ENCODE measurements around the gene KLC3. TPM values are rescaled to one million over a fixed set of nuclear protein-coding genes. Genes with fewer than 3 reads are reported as not detected.

Gene KLC3
- total RNA-seq, 1 experiment from 2014 or later: 4.8 TPM

DNA sequence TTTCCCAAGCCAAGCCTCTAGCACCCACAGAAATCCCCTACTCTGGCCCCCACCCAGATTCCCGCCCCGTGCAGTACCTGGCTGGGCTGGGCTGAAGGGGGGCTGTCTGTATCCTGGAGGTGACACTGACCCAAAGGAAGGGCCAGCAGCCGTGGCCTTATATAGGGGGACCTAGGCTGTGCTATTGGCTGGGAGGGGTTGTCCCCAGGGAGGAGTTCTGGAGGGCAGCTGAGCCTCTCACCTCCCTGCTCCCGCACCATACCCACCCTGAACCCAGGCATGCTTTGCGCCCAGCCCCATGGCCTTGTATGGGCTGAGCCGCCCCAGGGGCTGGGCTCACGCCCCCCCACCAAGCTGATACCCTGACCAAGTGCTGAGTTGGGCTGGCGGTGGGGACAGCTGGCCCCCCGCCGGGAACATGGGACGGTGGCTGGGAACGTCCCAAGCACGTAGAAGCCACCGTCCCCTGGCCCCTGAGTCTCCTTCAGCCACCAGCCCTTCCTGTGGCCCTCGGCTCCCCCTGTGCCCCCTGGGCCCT, 17.7 kb upstream of the KLC3 start, which contains the start of gene CKM:
CKM (minus strand) TSS at position 132 of the 538 bp plus-strand sequence. CDS start 3,162 bp downstream, outside the sequence.
- Histone ChIP-seq H4K20me1 (ENCODE audit: control insufficient read depth, insufficient read depth, insufficient read length) (no peaks in the 10 kb centered on the region), H3K18ac (ENCODE audit: insufficient read length, low read depth, low read length) (peak within 1 kb of the TSS; percentile 13), H2AFZ (ENCODE audit: low read length) (no peak within 1 kb of the TSS), H3K9ac (ENCODE audit: extremely low read depth, insufficient read length, low read length) (no peak within 1 kb of the TSS), H3K14ac (ENCODE audit: insufficient read depth, low read length) (peak within 1 kb of the TSS; percentile 1; the same call in 1 of the 2 replicates), H3K56ac (ENCODE audit: insufficient read length, low read depth, low read length) (no peak within 1 kb of the TSS), H3T11ph (ENCODE audit: low read length) (no peak within 1 kb of the TSS), H3K27ac (ENCODE audit: insufficient read length, low read depth, low read length) (no peak within 1 kb of the TSS), H3K4me2 (ENCODE audit: insufficient read depth, insufficient read length, low read length) (peak within 1 kb of the TSS; percentile 72), H2BK12ac (ENCODE audit: insufficient read length, low read depth, low read length) (no peak within 1 kb of the TSS), H3K9me3 (ENCODE audit: control insufficient read depth, low read depth, low read length) (no peaks in the 10 kb centered on the region), H4K91ac (ENCODE audit: insufficient read length, low read depth, low read length) (no peak within 1 kb of the TSS), H2BK20ac (ENCODE audit: low read depth, low read length, poor library complexity, severe bottlenecking) (no peak within 1 kb of the TSS), H3K23me2 (ENCODE audit: insufficient read length, low read depth, low read length, poor library complexity, severe bottlenecking) (no peaks in the 10 kb centered on the region), H3K79me2 (ENCODE audit: insufficient read depth, low read length) (no peaks in the 10 kb centered on the region), H3K27me3 (ENCODE audit: insufficient read depth, low read length) (no peaks in the 10 kb centered on the region), H3K4ac (ENCODE audit: low read depth, low read length) (no peak within 1 kb of the TSS), H3K79me1 (ENCODE audit: insufficient read depth, low read depth, low read length, poor library complexity, severe bottlenecking) (no peaks in the 10 kb centered on the region), H4K5ac (ENCODE audit: insufficient read length, low read depth, low read length) (no peak within 1 kb of the TSS), H4K8ac (replicated peaks; ENCODE audit: insufficient read length, low read depth, low read length) (no peak within 1 kb of the TSS), H3K4me1 (ENCODE audit: insufficient read depth, low read length) (no peaks in the 10 kb centered on the region), H2BK5ac (ENCODE audit: insufficient read length, low read length) (no peak within 1 kb of the TSS), H2BK15ac (ENCODE audit: low read depth, low read length) (no peak within 1 kb of the TSS), H3K23ac (ENCODE audit: insufficient read length, low read depth, low read length) (no peak within 1 kb of the TSS), H2AK5ac (ENCODE audit: insufficient read length, low read length) (no peak within 1 kb of the TSS), H2BK120ac (ENCODE audit: low read depth, low read length, poor library complexity, severe bottlenecking) (no peak within 1 kb of the TSS)
- Mint-ChIP-seq H3K4me1 (peaks cover 15 to 28% of the 10 kb centered on the region in 2 experiments), H3K27me3 (ENCODE audit: low read depth) (peaks cover 49% of the 10 kb centered on the region), H3K36me3 (ENCODE audit: insufficient read depth in 1 of 3, low read depth in 3 of 3) (no peaks in the 10 kb centered on the region), H3K9me3 (no peaks in the 10 kb centered on the region; a peak in 1 of 5 replicates), H3K4me3 (peak within 1 kb of the TSS; percentile 39 to 63), H3K27ac (peak within 1 kb of the TSS in 1 of 3 experiments; percentile 80; a peak in 1 of 7 replicates)
- no peak for DNase-seq
- TF ChIP-seq, protein P1, sequence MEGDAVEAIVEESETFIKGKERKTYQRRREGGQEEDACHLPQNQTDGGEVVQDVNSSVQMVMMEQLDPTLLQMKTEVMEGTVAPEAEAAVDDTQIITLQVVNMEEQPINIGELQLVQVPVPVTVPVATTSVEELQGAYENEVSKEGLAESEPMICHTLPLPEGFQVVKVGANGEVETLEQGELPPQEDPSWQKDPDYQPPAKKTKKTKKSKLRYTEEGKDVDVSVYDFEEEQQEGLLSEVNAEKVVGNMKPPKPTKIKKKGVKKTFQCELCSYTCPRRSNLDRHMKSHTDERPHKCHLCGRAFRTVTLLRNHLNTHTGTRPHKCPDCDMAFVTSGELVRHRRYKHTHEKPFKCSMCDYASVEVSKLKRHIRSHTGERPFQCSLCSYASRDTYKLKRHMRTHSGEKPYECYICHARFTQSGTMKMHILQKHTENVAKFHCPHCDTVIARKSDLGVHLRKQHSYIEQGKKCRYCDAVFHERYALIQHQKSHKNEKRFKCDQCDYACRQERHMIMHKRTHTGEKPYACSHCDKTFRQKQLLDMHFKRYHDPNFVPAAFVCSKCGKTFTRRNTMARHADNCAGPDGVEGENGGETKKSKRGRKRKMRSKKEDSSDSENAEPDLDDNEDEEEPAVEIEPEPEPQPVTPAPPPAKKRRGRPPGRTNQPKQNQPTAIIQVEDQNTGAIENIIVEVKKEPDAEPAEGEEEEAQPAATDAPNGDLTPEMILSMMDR (conservative IDR thresholded peaks at IDR 0.05): no peak
- no CpG with 5 or more reads among the region's 15 CpGs for WGBS (ENCODE audit: extremely low coverage, insufficient read length, low lambda C conversion rate)

Measured in H9 (cell line).